K562 (cell line): ENCODE measurements around the gene CABP2. TPM values are rescaled to one million over a fixed set of nuclear protein-coding genes. Genes with fewer than 3 reads are reported as not detected.

Experiments used
- ATAC-seq: fragments of 200-7000 bp; cut with Tn5 transposase; 3 replicates; pipeline ENCODE4 v1.9.1; 2020; ENCODE audit warnings: moderate library complexity
- BruUV-seq: library from RNA; stranded (reverse); fragments of 400-500 nt; replicated peaks from 2 replicates; lab custom pipeline; 2021; lab: Mats Ljungman, UMichigan
- CTCF ChIA-PET: fragments of 300-600 bp; formaldehyde crosslinking; extraction: SDS; loops from one replicate; lab custom pipeline; 2021; ENCODE audit warnings: low intra/inter-chr PET ratio; lab: Yijun Ruan, JAX
- POLR2A ChIA-PET: fragments of 300-600, 350-650 bp; sonication (Branson Sonifier 250); formaldehyde crosslinking; extraction: SDS; loops from one replicate; lab custom pipeline; 2021; ENCODE audit warnings: antibody characterized with exemption, inconsistent platforms; lab: Yijun Ruan, JAX
- DNase-seq, 4 experiments: peaks; one replicate each; pipeline versions ENCODE4 v3.0.0 to v3.0.0-alpha.2; 2011 to 2018; ENCODE audit warnings: low spot score in 3 of 4, mixed read lengths in 3 of 4; ENCODE audit errors: extremely low read depth in 1 of 4
- FAIRE-seq: peaks from 2 replicates; lab custom pipeline; 2011; peaks lifted over from hg19 to GRCh38; lab: Jason Lieb, UNC
- H2AFZ ChIP-seq: 2 replicates; pipeline ENCODE4 v1.6.0; 2011; ENCODE audit warnings: low read depth, low read length, control low read depth, inconsistent platforms
- H3K27ac ChIP-seq: fragments of 200-600 bp; 3 replicates; pipeline ENCODE4 v1.8.0; 2011; ENCODE audit warnings: low read depth, mild to moderate bottlenecking, control low read depth, inconsistent platforms, low read length, moderate library complexity, mixed read lengths; ENCODE audit errors: extremely low read depth
- H3K27me3 ChIP-seq, 2 experiments: fragments of 300-600 bp in 1 of 2; 2 replicates in 1 of 2; 3 replicates in 1 of 2; pipeline versions ENCODE4 v1.6.0 to v1.8.0; 2011; ENCODE audit warnings: inconsistent platforms in 2 of 2, low read length in 2 of 2, mild to moderate bottlenecking in 1 of 2, mixed read lengths in 1 of 2, moderate library complexity in 1 of 2; ENCODE audit not compliant: control insufficient read depth in 2 of 2, insufficient read depth in 2 of 2
- H3K36me3 ChIP-seq: fragments of 300-600 bp; 3 replicates; pipeline ENCODE4 v1.8.0; 2011; ENCODE audit warnings: mild to moderate bottlenecking, low read length, inconsistent platforms; ENCODE audit not compliant: control insufficient read depth, insufficient read depth
- H3K4me1 ChIP-seq, 2 experiments: fragments of 200-600 bp in 1 of 2; replicated peaks in 1 of 2; 2 replicates in 1 of 2; 3 replicates in 1 of 2; pipeline versions ENCODE4 v1.5.1 to v1.8.0; 2011; ENCODE audit warnings: inconsistent platforms in 2 of 2, low read length in 2 of 2, mild to moderate bottlenecking in 1 of 2, mixed read lengths in 1 of 2, moderate library complexity in 1 of 2; ENCODE audit not compliant: control insufficient read depth in 2 of 2, insufficient read depth in 2 of 2
- H3K4me2 ChIP-seq: 2 replicates; pipeline ENCODE4 v1.6.1; 2011; ENCODE audit warnings: low read length, control low read depth, inconsistent platforms, mixed read lengths; ENCODE audit not compliant: insufficient read depth
- H3K4me3 ChIP-seq: fragments of 200-600 bp; sonication (generic), shearing (Covaris generic); 2 replicates; pipeline ENCODE4 v1.5.1; 2016; ENCODE audit warnings: control low read depth, inconsistent platforms
- H3K79me2 ChIP-seq: fragments of 200-600 bp; 3 replicates; pipeline ENCODE4 v1.8.0; 2011; ENCODE audit warnings: low read length, inconsistent platforms; ENCODE audit not compliant: control insufficient read depth, insufficient read depth
- H3K9ac ChIP-seq, 2 experiments: 2 replicates each; pipeline versions ENCODE4 v1.6.0 to v1.6.1; 2011; ENCODE audit warnings: low read depth in 2 of 2, low read length in 2 of 2, control low read depth in 1 of 2, inconsistent platforms in 1 of 2, mild to moderate bottlenecking in 1 of 2, mixed read lengths in 1 of 2; ENCODE audit not compliant: insufficient read depth in 1 of 2
- H3K9me1 ChIP-seq: one replicate; pipeline ENCODE4 v1.6.0; 2011; ENCODE audit warnings: inconsistent platforms, mild to moderate bottlenecking, low read length, moderate library complexity; ENCODE audit not compliant: control insufficient read depth, insufficient read depth
- H3K9me3 ChIP-seq: replicated peaks from 2 replicates; pipeline ENCODE4 v1.5.1; 2011; ENCODE audit warnings: low read depth, low read length, inconsistent platforms; ENCODE audit not compliant: control insufficient read depth, insufficient read depth
- H4K20me1 ChIP-seq: replicated peaks from 2 replicates; pipeline ENCODE4 v1.6.1; 2011; ENCODE audit warnings: low read length, inconsistent platforms, mixed read lengths; ENCODE audit not compliant: control insufficient read depth, insufficient read depth
- BCOR ChIP-seq: fragments of 450-650 bp; IDR thresholded peaks from 2 replicates; pipeline ENCODE4 v1.6.1; 2016
- EWSR1 ChIP-seq: fragments of 450-650 bp; IDR thresholded peaks from 2 replicates; pipeline ENCODE4 v1.6.1; 2018; ENCODE audit warnings: borderline replicate concordance, mild to moderate bottlenecking, low read depth, moderate library complexity; ENCODE audit not compliant: partially characterized antibody
- KDM1A ChIP-seq, 2 experiments: fragments of 450-650 bp; IDR thresholded peaks; 2 replicates each; pipeline ENCODE4 v1.6.1; 2016; ENCODE audit warnings: mild to moderate bottlenecking in 2 of 2
- MBD1 ChIP-seq: fragments of 250-450 bp; sonication (Bioruptor Pico); IDR thresholded peaks from 2 replicates; pipeline ENCODE4 v1.8.0; 2022; ENCODE audit warnings: inconsistent platforms
- NELFE ChIP-seq: IDR thresholded peaks from 2 replicates; pipeline ENCODE4 v1.6.1; 2011; ENCODE audit warnings: mild to moderate bottlenecking; ENCODE audit not compliant: insufficient read depth, insufficient read length
- SMARCA5 ChIP-seq: fragments of 450-650 bp; IDR thresholded peaks from 2 replicates; pipeline ENCODE4 v1.6.1; 2016
- STAT6 ChIP-seq: sonication (generic); formaldehyde crosslinking; IDR thresholded peaks from 2 replicates; pipeline ENCODE4 v1.8.1; 2023; ENCODE audit warnings: mild to moderate bottlenecking, missing genetic modification reagents
- ZNF184 ChIP-seq: sonication (generic); formaldehyde crosslinking; IDR thresholded peaks from 2 replicates; pipeline ENCODE4 v1.5.0; 2020; ENCODE audit warnings: missing genetic modification reagents
- ZNF280A ChIP-seq: fragments of 450-650 bp; IDR thresholded peaks from 2 replicates; pipeline ENCODE4 v1.6.1; 2018; ENCODE audit warnings: mild to moderate bottlenecking, low read depth; ENCODE audit not compliant: partially characterized antibody
- ZNF282 ChIP-seq: sonication (generic); formaldehyde crosslinking; IDR thresholded peaks from 2 replicates; pipeline ENCODE4 v1.8.1; 2023; ENCODE audit warnings: missing genetic modification reagents
- ZNF507 ChIP-seq: conservative IDR thresholded peaks from 2 replicates; pipeline ENCODE4 v1.6.1; 2017; ENCODE audit warnings: missing genetic modification characterization, missing compliant biosample characterization
- WGBS: fragments of 100-300 bp; shearing (Covaris generic); methylation state at CpG from one replicate; pipeline ENCODE4 v1.1.6; 2016; ENCODE audit warnings: low coverage, mixed read lengths; ENCODE audit not compliant: insufficient coverage; ENCODE audit errors: missing lambda C conversion rate; 5-methylcytosine and 5-hydroxymethylcytosine counted together
- in situ Hi-C: fragments of 300-500 bp; cut with MboI; formaldehyde crosslinking; loops from 4 replicates; pipeline ENCODE4 v1.15.0; 2018; ENCODE audit warnings: inconsistent platforms, mixed read lengths
- intact Hi-C: fragments of 100-400 bp; cut with micrococcal nuclease; formaldehyde crosslinking; loops from 2 replicates; pipeline ENCODE4 v1.14.2; 2022
- polyA plus RNA-seq, 8 experiments: library from polyadenylated mRNA; depleted of rRNA in 4 of 8; stranded (reverse) in 5 of 8; unstranded in 3 of 8; fragments of >200 nt; fragmentation: Nextera tagmentation in 2 of 8; fragmentation: Illumina TruSeq in 1 of 8; extraction: Ambion mirVana in 2 of 8; extraction: Trizol in 1 of 8; gene quantifications; 2 replicates each; pipeline versions ENCODE4 v1.2.1 to v1.2.3, GENCODE V29; 2011 to 2014; ENCODE audit warnings: inconsistent platforms in 1 of 8, missing spikeins in 1 of 8
- total RNA-seq, 7 experiments: library from RNA; depleted of rRNA in 6 of 7; stranded (reverse); fragments of >200 nt in 6 of 7; fragmentation: Illumina TruSeq in 2 of 7; extraction: Trizol in 2 of 7; gene quantifications; 2 replicates each; pipeline versions ENCODE4 v1.2.1 to v1.2.3, GENCODE V29; 2011 to 2021; ENCODE audit warnings: low replicate concordance in 1 of 7

The CABP2 gene
- total and polyA plus RNA-seq, 9 of the 15 experiments (the other 6 are each of a cell fraction or from before 2014, with no cell fraction given): not detected

- WGBS: 46% methylated on average over 10 of the region's 10 CpGs
- H3K27me3 ChIP-seq: no peaks in the 10 kb centered on the region
- DNase-seq (no peak), FAIRE-seq (no peak), ATAC-seq (no peak)
- no peaks in the 10 kb centered on the region for H4K20me1 ChIP-seq
- TF ChIP-seq BCOR: peak; percentile 64
- TF ChIP-seq NELFE: no peak
- no peak for TF ChIP-seq STAT6 (CRISPR knock-in tag)
- no peak for TF ChIP-seq ZNF280A
- TF ChIP-seq MBD1 (CRISPR knock-in tag): no peak
- TF ChIP-seq ZNF282 (CRISPR knock-in tag): no peak
- TF ChIP-seq ZNF507 (tag): no peak
- 0 out of 2 replicates have a peak, but pooled peaks have one; percentile 26 for TF ChIP-seq SMARCA5
- no peak for TF ChIP-seq ZNF184
- TF ChIP-seq KDM1A (IDR thresholded peaks at IDR 0.05): peak in 1 of 2 experiments; percentile 37; a peak in 2 of 4 replicates
- no peak for TF ChIP-seq EWSR1
- CTCF ChIA-PET: no interaction called here
- no peaks in the 10 kb centered on the region for H3K9me1 ChIP-seq
- POLR2A ChIA-PET: interaction anchor here (0.5 to 0.8 kb wide), 2 partner anchors 28 to 137 kb away, joined by 3 read pairs; partner anchors contain the start of gene PPP1CA
- peaks cover 0 to 9% of the 10 kb centered on the region in 2 experiments; a peak in 3 of 5 replicates for H3K4me1 ChIP-seq
- no peak overlapping the region for H2AFZ ChIP-seq
- no TSS peak for BruUV-seq
- H3K9ac ChIP-seq: no peak overlapping the region
- H3K4me3 ChIP-seq: no peak overlapping the region
- in situ Hi-C loops: loop anchor here (25.0 kb wide), 1 partner anchor 1148 kb away; the partner anchor contains the start of gene GAL
- H3K4me2 ChIP-seq: no peak overlapping the region
- no peaks in the 10 kb centered on the region for H3K79me2 ChIP-seq
- H3K27ac ChIP-seq: no peak overlapping the region
- H3K36me3 ChIP-seq: no peaks in the 10 kb centered on the region
- no peaks in the 10 kb centered on the region for H3K9me3 ChIP-seq
- intact Hi-C loops: no loop called here
These were observed 15.7 kb upstream of the CABP2 start for GRCh38 chr11:67538823-67539505.
